D721Med (cell line): ENCODE results near the gene CERT1.
"Not testable (repeated sequence)": the region's sequence is repeated elsewhere in the genome, so short reads cannot be mapped to it uniquely, and the experiment has no call there.

Experiments used
- DNase-seq: peaks from one replicate; pipeline ENCODE4 v3.0.0; 2011; ENCODE audit warnings: low spot score; ENCODE audit not compliant: insufficient read length
- FAIRE-seq: peaks from 2 replicates; lab custom pipeline; 2011; peaks lifted over from hg19 to GRCh38; lab: Jason Lieb, UNC
- TF ChIP-seq, protein P1 (sequence below): IDR thresholded peaks from 2 replicates; pipeline ENCODE4 v1.5.1; 2012; ENCODE audit warnings: mild to moderate bottlenecking, control low read depth; ENCODE audit not compliant: insufficient read depth; ENCODE audit errors: missing control alignments

Gene CERT1, protein sequence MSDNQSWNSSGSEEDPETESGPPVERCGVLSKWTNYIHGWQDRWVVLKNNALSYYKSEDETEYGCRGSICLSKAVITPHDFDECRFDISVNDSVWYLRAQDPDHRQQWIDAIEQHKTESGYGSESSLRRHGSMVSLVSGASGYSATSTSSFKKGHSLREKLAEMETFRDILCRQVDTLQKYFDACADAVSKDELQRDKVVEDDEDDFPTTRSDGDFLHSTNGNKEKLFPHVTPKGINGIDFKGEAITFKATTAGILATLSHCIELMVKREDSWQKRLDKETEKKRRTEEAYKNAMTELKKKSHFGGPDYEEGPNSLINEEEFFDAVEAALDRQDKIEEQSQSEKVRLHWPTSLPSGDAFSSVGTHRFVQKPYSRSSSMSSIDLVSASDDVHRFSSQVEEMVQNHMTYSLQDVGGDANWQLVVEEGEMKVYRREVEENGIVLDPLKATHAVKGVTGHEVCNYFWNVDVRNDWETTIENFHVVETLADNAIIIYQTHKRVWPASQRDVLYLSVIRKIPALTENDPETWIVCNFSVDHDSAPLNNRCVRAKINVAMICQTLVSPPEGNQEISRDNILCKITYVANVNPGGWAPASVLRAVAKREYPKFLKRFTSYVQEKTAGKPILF

DNA sequence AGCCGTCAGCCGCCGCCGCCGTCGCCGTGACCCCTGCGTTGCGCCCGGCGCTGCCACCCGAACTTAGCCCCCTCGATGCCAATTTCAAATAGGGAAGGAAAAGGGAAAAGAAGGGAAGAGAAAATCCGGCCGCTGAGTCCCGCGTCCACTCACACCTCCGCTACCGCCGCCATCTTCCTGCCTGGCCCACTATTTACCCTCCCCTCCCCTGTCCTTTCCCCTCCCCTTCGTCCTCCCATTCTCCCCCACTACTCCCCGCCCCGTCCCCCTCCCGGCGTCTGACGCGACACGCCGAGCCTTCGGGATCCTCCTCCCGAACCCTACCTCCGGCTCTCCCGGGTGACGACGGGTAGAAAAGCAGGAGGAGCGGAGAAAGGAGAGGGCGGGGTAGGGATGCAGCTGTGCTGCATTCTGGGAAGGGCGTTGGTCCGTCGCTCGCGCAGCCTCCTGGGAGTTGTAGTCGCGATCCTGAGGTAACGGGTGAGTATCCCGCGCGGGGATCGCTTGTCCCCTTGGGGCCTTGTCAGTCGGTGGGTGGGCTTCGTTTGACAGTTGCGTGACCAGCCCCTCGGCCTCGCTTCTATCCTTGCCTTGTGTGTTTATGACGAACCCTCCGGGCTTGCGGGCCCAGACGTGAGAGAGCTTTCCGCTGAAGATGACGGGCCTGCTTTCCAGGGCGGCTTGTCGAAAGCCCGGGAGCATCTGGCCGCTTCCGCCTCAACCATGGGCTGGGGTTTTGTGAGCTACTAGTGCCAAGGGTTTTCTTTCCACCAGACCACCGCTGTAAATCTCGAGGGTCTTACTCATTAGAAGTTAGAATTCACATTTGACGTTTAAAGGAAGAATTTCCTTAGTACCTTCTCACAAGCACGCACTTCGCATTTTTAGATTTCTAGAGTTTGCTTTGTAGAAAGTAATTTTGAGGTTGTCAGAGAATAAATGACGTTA is at the start of gene CERT1, which contains the start of gene POLK:
TSS of gene CERT1 (minus strand) at position 195 of the 948 bp plus-strand sequence. CDS start 422 bp downstream, outside the sequence.
TSS of gene POLK (plus strand) at position 457 of the 948 bp plus-strand sequence.
- TF ChIP-seq, protein P1, sequence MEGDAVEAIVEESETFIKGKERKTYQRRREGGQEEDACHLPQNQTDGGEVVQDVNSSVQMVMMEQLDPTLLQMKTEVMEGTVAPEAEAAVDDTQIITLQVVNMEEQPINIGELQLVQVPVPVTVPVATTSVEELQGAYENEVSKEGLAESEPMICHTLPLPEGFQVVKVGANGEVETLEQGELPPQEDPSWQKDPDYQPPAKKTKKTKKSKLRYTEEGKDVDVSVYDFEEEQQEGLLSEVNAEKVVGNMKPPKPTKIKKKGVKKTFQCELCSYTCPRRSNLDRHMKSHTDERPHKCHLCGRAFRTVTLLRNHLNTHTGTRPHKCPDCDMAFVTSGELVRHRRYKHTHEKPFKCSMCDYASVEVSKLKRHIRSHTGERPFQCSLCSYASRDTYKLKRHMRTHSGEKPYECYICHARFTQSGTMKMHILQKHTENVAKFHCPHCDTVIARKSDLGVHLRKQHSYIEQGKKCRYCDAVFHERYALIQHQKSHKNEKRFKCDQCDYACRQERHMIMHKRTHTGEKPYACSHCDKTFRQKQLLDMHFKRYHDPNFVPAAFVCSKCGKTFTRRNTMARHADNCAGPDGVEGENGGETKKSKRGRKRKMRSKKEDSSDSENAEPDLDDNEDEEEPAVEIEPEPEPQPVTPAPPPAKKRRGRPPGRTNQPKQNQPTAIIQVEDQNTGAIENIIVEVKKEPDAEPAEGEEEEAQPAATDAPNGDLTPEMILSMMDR, result no peak
- FAIRE-seq, result no peak
- peak; percentile 86 for DNase-seq

DNA sequence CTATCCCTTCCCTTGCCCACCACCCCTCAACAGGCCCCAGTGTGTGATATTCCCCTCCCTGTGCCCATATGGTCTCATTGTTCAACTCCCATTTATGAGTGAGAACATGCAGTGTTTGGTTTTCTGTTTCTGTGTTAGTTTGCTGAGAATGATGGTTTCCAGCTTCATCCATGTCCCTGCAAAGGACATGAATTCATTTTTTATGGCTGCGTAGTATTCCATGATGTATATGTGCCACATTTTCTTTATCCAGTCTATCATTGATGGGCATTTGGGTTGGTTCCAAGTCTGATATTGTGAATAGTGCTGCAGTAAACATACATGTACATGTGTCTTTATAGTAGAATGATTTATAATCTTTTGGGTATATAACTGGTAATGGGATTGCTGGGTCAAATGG is 49.2 kb upstream of the CERT1 start:
- not testable (repeated sequence) for DNase-seq, FAIRE-seq

DNA sequence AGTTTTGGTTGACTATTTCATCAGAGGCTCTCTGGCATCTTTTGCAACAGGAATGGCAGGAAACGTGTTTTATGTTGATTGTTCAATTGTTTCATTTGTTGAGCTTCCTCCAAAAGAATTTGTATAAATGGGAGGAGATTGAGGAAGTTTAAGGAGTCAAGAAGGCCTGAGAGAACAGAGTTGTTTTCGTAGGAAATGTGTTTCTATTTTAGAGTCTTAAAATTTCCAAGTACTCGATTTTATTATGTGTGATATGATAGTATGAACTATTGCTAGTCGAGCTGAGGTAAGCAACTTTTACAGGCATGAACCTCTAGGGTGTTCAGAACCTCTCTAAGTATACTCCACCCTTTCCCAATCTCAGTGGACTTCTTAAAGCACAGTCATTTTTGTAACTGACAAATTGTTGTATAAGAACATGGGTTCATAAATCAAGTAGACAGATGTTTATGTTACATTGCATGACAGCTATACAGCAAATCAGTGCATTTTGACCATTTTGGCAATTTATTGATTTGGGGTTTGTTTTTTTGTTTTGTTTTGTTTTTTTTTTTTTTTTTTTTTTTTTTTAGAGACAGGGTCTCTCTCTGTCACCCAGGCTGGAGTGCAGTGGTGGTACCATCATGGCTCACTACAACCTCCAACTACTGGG is 47.7 kb upstream of the CERT1 start:
- DNase-seq (no peak), FAIRE-seq (no peak)
- TF ChIP-seq, protein P1, result no peak

DNA sequence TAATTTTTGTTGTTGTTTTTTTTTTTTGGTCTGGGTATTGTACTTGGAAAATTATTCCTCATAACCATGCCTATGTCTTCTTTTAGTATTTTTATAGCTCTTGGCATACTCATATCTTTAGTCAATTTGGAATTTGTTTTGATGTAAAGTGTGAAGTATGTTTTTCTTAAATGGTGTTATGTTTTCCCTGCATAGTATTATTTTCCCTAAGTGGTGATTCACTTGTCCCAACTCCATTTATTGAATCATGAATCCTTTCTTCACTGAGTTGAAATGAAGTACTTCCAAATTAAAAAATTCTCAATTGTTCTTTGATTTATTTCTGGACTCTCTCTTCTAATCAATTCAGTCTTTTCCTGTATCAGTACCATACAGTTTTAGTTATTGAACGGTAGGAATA is 46.8 kb upstream of the CERT1 start:
- FAIRE-seq (no peak), DNase-seq (no peak)
- TF ChIP-seq, protein P1, result no peak

- TF ChIP-seq, protein P1, result no peak
- FAIRE-seq, result no peak
- DNase-seq, result no peak
These were observed 41.9 kb upstream of the CERT1 start for GRCh38 chr5:75553358-75553757.

DNA sequence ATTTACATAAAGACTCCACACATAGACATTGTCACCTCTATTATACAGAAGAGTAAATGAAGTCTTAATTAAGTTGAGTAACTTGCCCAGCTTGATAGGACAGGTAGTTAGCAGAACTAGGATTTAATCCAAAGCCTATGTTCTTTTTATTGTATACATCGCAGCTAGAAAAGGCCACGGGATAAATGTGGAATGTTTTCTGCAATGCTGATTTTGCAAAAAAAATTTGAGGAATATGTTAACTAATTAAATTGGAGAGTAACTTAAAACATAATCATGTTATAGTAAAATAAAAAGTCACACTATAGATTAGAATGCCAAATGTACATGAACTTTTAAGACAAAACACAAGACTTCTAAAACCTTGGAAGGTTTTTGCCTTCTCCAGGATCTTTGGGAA is 41.3 kb upstream of the CERT1 start:
- TF ChIP-seq, protein P1, result no peak
- DNase-seq (no peak), FAIRE-seq (no peak)
